ENCODE data around the gene TMTC2.

Gene TMTC2

DNA sequence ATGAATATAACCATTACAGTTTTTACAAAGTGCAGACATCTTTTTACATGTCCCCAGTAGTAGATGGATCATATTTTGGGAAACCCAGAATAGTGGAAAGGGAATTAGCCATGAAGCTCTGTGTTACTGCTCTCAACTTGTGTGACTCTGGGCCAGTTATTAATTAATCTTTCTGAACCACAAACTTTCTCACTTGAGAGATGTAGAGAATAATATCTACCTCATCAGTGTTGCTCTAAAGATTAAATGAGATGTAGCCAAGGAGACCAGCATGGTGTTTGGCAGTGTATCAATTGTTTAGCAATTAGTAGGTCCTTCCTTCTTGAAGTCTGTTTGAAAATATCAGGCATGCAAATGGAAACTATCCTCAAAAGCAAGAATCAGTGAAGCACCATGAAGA is 169.2 kb downstream of the TMTC2 start:
- DNase-seq = no peak

DNA sequence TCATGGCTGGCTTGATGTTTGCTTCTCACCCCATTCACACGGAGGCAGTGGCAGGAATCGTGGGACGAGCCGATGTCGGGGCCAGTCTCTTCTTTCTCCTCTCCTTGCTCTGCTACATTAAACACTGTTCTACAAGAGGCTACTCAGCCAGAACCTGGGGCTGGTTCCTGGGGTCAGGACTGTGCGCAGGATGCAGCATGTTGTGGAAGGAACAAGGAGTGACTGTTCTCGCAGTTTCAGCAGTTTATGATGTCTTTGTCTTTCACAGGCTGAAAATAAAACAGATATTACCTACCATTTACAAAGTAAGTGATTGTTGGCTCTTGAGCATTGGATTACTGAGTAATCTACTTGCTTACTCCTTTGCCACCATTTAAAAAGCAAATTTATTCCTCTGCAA is 170.6 kb downstream of the TMTC2 start:
- DNase-seq = no peak

DNA sequence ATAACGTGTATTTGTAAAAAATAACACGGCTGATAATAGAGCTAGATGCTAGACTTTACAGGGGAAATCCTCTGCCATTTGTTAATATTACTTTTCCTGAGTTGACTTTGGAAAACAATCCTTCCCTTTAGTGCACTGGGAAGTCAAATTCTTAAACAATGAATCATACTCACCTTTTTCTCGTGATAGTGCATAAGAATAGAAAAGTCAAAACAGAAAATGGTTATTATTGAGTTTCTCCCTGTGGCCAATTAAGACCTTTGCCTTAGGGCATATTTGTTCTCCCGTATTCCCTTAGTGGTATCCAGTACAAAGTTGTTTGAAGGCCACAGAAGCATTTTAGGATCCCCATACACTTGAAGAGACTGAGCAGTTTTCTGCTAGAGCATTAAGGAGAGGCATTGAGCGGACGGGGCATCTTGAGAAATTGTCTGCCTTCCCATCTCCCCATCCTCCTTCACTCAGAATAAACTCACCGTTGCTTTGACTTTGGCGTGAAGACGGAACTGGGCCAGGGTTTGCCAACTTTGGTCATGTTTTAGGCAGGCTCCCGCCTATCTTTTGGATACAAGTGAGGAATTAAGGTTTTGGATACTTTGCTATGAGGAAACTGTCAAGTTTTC is 171.3 kb downstream of the TMTC2 start:
- no peak for DNase-seq

DNA sequence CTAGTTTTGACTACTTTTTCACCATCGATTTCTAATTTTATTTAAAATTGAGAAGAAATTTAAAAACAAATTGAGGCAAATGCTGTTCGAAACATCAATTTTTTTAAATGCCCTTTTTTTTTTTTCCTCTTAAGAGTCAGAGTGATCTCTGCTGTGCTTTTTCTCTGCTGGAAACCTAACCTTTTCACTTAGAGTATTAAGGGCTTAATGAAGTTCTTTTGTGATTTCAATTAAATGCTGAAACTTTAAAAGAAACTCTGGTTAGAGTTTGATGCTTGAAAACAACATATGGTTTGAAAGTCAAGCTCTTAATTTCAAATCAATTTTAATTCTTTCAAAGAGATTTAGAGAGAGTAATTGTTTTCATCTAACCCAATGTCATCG is 171.8 kb downstream of the TMTC2 start:
- no peak for DNase-seq

DNA sequence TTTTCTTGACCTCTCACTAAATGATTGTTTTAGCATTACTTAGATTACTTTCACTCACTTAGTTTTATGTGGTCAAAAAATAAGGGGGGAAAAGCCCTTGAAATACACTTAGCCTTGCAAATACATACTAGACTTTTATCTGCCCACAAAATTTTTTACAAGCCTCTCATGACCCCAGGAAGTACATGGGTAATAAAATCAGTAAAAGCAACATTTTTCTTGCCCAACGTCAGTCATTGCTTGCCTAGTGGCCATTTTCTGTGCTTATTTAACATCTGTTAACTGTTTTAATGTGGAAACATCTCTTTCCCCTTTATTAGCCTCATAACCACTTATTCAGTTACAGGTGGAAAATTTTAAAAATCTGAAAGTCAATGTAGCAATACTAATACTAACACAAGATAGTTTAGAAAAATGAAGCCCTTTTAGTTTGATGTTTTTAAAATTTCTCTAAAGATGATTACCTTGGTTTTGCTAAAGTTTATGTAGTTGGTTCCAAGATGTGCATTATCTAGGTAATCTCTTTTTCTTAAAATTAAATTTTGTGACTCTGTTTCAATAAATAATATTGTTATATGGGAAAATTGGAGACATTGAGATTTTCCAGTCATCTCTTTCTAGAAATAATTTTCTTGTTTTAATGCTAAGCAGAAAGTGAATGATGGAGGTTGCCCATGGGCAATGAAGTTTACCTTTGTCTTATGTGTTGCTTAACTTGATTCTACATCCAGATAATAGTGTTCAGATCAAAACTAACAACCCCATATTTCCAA is 175.5 kb downstream of the TMTC2 start:
- DNase-seq = no peak

DNA sequence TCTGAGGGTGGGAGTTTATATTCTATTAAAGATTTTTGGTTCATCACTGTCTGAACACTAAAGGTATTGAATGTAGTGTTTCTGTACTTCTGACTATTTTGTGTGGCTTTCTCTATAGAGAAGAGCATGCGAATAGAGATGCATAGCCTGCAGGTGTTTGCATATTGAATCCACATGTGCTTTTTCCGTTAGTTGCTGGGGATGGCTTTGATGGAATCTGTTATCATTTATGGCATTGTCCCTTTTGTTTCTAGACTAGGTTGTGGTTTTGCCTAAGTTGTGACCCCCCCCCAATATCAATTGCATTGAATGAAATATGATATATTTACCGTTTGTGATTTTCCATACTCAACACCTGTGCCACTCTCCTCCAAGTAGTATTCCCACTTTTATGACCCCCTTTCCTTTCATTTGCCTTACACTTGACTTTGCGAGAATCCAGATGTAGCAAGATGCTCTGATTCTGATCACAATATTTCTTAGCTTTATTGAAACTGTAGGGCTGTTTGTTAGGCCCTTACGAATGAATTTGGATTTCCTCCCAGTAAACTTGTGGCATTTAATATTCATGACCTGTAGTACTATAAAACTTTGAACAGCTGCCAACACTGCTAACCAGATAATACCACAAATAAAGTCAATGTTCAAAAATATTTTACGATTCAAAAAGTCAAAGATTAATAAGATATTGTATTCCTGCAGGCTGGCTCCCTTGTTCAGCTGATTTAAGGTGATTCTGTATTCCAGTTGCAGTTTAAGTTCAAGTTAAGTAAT is 176.4 kb downstream of the TMTC2 start:
- no peak for DNase-seq

DNA sequence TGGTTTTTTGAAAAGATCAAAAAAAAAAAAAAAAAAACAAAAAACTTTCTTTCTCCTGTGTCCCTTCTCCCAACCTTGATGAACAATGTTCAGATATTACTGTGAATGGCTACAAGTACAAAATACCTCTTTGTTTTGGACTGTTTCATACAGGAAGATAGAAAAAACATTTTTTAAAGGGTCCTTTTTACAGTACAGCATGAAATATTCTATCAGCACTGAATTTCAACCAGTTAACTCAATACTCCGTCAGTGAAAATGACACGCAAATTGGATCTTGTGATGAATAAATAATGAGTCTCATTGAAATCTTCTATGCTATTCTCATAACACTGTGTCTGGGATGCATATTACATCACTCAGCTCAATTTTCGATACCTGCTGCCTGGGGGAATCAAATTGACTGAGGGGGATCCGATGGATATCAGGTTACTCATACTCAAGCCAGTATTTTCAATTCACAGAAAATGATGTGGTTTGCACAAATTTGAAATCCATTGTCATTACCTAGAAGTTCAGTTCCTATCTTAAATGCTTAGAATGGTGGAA is 179.6 kb downstream of the TMTC2 start:
- DNase-seq = no peak

DNA sequence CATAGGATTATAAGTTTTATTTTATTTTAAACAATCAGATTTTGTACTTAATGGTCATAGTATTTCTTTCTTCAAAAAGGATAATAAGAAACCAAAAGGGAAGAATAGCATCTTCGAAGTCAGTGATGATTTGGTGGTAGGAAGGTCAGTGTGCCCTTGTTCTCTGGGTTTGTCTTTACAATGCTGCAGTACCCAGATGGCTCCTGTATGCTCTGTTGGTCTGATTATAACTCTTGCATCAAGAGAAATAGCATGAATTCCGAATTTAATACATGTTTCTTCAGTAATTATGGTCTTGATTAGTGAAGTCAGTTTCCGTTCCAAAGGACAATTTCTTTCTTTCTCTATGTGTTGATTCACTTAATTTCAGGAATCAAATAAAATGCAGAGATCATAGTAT is 180.2 kb downstream of the TMTC2 start:
- no peak for DNase-seq

DNA sequence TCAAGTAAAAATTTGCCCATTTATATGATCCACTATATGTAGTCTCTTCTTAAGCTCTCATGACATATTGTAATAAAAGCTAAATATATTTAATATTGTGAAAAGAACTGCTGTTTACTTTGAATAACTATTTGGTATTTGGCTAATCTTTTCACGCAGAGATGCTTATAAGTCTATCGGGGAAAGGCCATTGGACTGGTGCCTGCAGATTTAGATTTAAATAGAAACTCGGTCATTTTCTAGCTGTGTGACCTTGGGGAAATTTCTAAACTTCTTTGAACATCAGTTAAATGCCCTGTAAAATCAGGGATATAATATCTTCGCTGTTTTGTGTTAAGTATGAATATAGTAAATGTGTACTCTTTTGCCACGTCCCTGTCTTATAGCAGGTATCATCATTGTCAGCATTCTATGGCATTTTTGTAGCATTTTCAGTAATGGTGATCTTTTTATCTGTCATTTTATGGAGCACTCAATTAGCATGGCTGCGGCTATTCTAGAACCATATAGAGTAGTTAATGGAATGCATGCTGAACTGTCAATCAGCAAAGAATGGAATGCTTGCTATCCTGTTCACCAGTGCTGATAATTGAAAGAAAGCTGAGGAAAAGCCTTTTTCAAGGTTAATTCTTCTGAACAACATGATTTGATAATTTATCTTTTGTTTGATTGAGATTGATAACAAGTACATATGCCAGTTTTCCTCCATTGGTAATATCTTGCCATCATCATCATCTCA is 181.2 kb downstream of the TMTC2 start:
- no peak for DNase-seq

DNA sequence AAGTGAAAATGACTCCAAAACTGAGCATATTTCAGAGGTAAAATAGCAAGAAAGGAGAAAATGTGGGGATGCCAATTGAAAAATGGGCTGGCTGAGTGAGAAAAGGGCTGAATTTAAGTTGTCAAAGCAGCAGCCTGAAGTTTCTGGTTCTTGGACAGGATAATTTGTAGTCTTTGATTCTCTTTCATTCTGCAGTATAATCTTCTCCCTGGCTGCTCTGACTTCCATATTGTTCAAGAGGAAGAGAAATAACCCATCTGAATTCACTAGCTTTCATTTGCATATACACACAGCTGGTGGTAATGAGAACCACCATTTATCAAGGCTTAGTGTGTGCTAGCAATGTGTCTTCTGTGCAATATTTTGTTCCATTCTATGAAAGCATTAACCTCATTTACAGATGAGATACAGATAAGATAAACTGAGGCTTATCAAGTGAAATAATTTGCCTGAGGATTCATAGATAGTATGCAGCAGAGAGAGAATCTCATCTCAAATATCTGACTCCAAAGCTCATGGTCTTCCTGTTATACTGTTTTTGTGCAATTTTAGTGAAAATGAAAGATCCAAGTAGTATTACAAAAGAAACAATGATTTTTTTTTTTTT is 184.2 kb downstream of the TMTC2 start:
- DNase-seq = peak; percentile 8

DNA sequence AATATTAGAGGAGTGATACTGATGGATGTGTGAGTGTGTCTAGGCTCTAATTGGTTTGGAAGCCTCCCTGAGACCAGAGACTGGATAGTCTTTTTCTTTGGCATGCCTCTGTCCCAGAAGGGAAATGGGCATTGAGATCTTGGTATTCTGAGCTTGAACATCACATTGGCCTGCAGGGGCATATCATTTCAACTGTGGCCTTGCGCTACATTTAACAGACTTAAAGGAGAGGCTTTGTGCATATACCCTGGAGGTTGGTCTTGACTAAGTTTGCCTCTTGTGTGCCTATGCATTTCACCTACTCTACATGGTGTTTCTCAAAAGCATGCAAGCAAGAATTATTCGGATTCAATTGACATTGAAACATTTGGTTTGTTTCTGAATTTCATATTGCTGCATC is 185.4 kb downstream of the TMTC2 start:
- DNase-seq = no peak

DNA sequence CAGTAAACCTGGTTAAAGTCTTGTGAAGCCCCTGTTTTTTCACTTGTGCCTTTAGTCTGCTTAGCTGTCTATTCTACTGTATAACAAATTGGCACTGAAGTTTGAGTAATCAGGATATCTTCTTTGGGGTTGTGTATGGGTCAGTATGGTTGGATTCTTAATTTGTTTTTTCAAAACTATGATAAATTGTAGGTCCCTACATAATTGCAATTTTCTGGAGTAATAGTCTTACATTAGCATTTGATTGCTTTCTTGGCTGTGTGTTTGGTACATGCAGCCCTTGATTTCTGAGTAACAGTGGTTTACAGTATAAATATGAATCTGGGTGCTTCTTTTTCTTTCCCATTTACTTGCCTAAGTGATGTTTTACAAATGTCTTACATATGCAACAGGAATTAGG is 186.6 kb downstream of the TMTC2 start:
- no peak for DNase-seq

DNA sequence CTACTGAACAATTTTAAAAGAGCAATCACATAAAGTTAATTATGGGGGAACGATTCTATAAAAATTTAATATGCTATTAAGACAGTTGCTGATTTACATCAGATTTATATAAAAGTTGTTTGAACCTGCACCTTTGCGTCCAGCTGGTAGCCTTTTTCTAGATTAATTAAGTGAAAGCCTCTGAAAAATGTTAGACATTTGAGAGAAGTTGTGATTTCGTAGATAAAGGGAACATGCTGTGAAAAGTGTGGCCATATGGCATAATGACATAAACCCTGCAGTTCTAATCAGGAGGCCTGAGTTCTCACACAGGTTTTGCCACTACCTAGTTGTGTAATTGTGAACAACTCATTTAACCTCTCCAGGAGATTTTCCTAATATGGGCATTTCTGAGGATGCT is 187.2 kb downstream of the TMTC2 start:
- peak; percentile 90 for DNase-seq

DNA sequence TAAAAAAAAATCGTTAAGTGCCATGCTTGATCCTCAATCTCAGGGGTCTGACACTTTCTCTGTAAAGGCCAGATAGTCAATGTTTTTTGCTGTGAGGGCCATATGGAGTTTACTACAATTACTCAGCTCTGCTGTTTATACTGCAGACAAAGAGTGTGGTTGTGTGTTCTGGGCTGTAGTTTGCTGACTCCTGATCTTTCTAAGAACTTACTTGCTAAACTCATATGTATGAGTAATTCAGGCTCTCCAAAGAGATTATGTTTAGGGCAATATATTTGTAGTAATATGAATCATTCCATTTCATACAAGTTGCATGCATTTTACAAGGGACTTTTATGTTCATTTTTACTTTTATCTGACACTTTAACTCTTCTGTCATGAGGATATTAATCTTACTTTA is 188.2 kb downstream of the TMTC2 start:
- DNase-seq = peak; percentile 47

DNA sequence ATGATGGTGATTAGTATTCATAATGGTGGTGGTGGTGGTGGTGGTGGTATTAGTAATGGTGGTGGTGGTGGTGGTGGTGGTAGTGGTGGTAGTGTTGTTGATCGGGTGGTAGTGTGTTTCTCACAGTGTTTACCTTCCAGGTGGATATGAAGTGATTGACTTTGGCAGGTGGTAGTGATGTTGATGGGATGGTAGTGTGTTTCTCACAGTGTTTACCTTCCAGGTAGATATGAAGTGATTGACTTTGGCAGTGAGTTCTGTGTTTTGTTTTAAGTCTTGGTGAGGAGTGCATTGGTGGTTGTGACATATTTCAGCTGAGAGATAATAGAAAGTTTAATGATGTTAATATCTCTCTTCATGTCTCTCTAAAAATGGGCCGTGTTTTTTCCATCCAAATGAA is 189.4 kb downstream of the TMTC2 start:
- DNase-seq = no peak

DNA sequence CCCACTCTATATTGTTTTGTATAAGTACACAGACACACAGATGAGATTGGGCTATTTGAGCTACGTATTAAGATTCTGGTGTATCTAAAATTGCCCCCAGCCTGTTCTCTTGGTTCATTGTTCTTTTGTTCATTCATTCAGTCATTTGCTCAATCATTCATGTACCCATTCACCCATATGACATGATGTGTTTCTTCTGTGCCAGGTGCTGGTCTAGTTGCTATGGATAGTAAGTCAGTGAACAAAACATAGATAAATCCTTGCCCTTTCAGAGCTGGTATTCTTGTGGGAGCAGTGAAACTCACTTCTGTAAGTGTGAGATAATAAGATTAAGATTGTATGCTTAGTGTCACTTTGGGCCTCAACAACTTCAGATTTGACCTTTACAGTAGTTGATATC is 191.3 kb downstream of the TMTC2 start:
- DNase-seq = no peak

DNA sequence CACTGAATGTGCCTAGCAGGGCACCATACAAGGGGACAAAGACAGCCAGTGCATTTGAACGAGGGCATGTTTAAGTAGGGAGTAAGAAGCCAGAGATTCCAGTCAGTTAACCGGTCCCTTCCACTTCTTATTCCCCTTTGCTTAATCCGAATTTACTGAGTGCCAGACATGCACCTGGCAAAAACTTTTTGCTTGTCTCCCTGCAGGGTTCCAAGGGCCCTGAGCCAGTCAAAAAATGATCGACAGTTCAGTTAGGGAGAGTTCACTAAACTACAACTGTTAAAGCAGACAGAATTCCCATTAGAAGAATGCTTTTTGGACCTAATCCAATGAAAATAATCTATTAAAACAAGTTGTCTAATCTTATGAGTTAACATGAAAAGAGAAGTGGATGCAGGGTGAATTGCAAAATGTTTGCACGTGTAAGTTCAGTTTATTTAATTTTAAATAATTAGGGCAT is 193.8 kb downstream of the TMTC2 start:
- DNase-seq = no peak

DNA sequence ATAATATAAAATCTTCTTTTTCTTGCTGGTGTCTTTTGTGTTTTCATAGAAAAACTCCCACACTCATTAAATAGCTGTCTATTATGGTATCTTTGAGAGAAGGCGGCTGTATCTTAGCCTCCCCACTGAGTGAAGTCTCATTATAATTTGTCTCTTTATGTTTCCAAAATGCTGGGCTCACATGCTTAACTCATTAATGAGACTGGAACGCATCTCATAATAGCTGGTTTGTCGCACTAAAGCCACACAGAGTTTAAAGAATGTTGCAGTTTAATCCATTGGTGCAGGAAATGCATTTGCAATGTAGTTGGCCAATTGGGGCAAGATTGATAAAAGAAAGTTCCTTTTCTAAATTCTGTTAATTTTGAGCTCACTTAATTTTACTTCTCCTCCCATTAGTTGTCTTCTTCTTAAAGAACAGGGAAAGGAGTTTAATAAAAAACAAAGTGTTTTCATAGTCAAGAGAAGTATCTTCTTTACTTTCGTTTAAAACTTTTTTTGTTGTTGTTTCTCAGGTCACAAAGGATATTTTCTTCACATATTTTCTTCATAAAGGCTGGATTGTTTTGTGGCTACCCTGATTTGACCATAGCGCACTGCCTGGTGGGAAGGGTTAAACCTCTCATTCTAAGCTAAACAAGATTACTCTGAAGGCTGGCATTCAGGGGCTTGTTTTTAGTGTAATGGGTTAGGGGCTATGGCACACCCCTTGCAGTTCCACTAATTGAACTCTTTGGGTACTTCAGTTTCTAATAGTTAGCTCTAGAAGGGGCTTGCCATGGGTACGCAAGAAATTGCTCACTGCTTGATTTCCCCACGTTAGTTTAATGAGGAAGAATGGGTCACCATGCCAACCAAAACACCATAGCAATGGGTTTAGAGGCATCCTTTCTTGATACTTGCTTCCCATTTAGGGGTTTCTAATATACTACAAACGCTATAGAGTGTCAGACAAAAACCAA is 197.0 kb downstream of the TMTC2 start:
- no peak for DNase-seq

DNA sequence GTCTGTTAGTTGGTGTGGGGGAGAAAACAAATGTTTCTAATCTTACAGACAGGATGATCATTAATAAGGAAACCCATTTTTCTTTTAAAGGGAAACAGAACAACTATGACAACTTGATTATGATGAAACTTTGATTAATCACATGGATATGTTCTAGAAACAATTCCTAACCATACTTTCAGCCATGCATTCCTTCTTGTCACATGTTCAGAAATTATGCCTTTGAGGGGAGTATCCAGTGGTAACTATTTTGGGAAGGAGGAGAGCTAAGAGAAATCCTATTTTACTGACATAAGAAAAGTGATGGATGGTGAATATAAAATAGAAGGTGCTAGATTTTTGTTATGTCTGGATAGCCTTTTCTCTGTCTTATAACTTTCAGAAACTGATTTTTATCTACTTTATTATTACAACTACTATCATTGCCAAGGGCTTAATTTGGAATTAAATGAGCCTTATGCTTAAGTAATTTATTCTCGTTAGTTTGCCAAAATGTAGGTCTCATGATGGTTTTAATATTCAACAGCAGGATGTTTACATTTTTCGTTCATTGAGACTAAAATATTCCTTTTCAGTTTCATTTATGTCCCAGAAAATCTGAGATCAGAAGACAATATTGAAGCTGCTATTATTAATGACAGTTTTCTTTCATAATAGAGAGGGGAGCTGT is 200.1 kb downstream of the TMTC2 start:
- no peak for DNase-seq

DNA sequence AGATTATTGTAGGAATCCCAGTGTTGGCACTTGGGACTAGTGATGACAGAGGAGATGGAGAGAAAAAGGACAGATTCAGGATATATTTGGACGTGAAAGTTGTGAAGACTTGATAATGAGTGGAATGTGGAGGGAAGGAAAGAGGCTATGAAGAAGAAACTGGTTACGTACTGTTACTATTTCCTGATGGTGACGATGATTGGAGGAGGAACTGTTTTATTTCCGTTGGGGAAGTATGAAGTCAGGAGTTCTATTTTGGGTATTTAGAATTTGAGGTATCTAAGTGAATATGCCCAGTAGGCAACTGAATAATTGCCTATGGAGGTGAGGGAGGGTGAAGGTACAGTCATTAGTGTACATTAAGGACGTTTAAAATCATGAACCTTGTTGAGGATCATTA is 207.2 kb downstream of the TMTC2 start:
- DNase-seq = no peak

DNA sequence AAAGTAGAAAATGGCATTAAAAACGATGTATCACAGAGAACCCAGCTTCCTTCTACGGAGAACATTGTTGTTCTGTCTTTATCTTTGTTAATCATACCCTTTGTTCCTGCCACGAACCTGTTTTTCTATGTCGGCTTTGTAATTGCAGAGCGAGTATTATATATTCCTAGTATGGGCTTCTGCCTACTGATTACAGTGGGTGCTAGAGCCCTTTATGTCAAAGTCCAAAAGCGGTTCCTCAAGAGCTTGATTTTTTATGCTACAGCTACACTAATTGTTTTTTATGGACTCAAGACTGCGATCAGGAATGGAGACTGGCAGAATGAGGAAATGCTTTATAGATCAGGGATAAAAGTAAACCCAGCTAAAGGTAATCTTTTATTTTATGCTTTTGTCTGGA is 209.6 kb downstream of the TMTC2 start:
- no peak for DNase-seq

Measured in DMS 273 treated with DMSO at 0.1 percent for 48 hours (cell line).